Adrenal gland (tissue), 12 donors: ENCODE results near the gene KIAA1549. TPM values are rescaled to one million over a fixed set of nuclear protein-coding genes. Genes with fewer than 3 reads are reported as not detected.

Experiments
- DNase-seq, 7 donors: peaks; one replicate each; pipeline ENCODE4 v3.0.0-alpha.2; 2019 to 2020
- H3K27ac ChIP-seq, 5 donors: fragments of 200-600 bp; sonication (generic) in 4 of 5; 1 replicate in 3 of 5; 2 replicates in 2 of 5; pipeline versions ENCODE4 v1.5.1 to v1.8.0; 2016 to 2020; ENCODE audit warnings: mild to moderate bottlenecking in 1 of 5
- H3K27me3 ChIP-seq: fragments of 200-600 bp; 2 replicates; pipeline ENCODE4 v1.8.0; 2021
- H3K36me3 ChIP-seq, 2 donors: fragments of 200-600 bp; replicated peaks in 1 of 2; 1 replicate in 1 of 2; 2 replicates in 1 of 2; pipeline versions ENCODE4 v1.5.1 to v1.8.0; 2018 to 2022
- H3K4me1 ChIP-seq, 2 donors: fragments of 200-600 bp; replicated peaks in 1 of 2; 1 replicate in 1 of 2; 2 replicates in 1 of 2; pipeline versions ENCODE4 v1.5.1 to v1.8.0; 2018 to 2021
- H3K4me3 ChIP-seq, 4 donors: fragments of 200-600 bp; sonication (generic) in 3 of 4; one replicate each; pipeline ENCODE4 v1.5.1; 2016 to 2018
- H3K9me3 ChIP-seq, 3 donors: fragments of 200-600 bp; sonication (generic) in 1 of 3; replicated peaks in 1 of 3; 1 replicate in 2 of 3; 2 replicates in 1 of 3; pipeline versions ENCODE4 v1.5.1 to v1.8.0; 2016 to 2021
- CTCF ChIP-seq, 6 experiments: fragments of 450-650 bp in 4 of 6; fragments of 200-600 bp in 2 of 6; sonication (generic) in 1 of 6; IDR thresholded peaks; 1 replicate in 5 of 6; 2 replicates in 1 of 6; pipeline versions ENCODE4 v1.5.1 to v1.8.0; 2016 to 2021; ENCODE audit warnings: antibody characterized with exemption in 6 of 6, mild to moderate bottlenecking in 2 of 6, moderate library complexity in 1 of 6
- POLR2A ChIP-seq, 2 donors: fragments of 450-650 bp; IDR thresholded peaks; one replicate each; pipeline ENCODE4 v1.6.1; 2017; ENCODE audit warnings: antibody characterized with exemption in 2 of 2, mild to moderate bottlenecking in 2 of 2, moderate library complexity in 1 of 2
- WGBS, 4 donors: extraction: QIAGEN DNeasy Blood & Tissue Kit in 2 of 4; methylation state at CpG; one replicate each; pipeline versions ENCODE4 v1.1.5 to v1.1.7; 2013 to 2017; 5-methylcytosine and 5-hydroxymethylcytosine counted together
- intact Hi-C, 2 donors: fragments of 100-400 bp; cut with DNase I; formaldehyde crosslinking; loops; one replicate each; pipeline versions ENCODE4 v1.14.1 to v1.15.0; 2022 to 2023
- polyA plus RNA-seq, 3 donors: library from polyadenylated mRNA; stranded (reverse); fragments of 200-250 nt in 2 of 3; fragments of 350-450 nt in 1 of 3; fragmentation: Illumina TruSeq in 1 of 3; extraction: RNeasy Lipid Tissue Mini Kit (QIAGEN cat#74804) in 1 of 3; gene quantifications; one replicate each; pipeline ENCODE4 v1.2.3, GENCODE V29; 2013 to 2014
- total RNA-seq, 9 donors: library from RNA; depleted of rRNA in 4 of 9; stranded (reverse); fragments of >200 nt in 4 of 9; fragments of 120-200 nt in 1 of 9; fragmentation: NEBNext Ultra II Directional in 1 of 9; extraction: Animal tissue kit (Norgen Biotek cat#: 25700) in 1 of 9; gene quantifications; one replicate each; pipeline versions ENCODE4 v1.1.0 to v1.2.4, GENCODE V29; 2013 to 2023
- donor health status: healthy with polysubstance abuse.
- donor health status: Bipolar disorder and iron deficiency.
- donor health status: DM: yes; HTN: yes; CAD: no.
- donor health status: DM: no; HTN: no; CAD: no.
- donor health status: DM: no; HTN: no; CAD: no.
- donor health status: DM: yes; HTN: yes; CAD: no.

Gene KIAA1549
- total and polyA plus RNA-seq, 12 donors = 1.3 to 7.6 (median 3.7) TPM

- peak in 1 of 7 donors; percentile 14 for DNase-seq
- intact Hi-C loops = loop anchor here (5.0 to 10.0 kb wide), 2 partner anchors 92 to 185 kb away; partner anchors contain the start of gene KIAA1549 (in 1 of the 2)
- H3K27me3 ChIP-seq = no peaks in the 10 kb centered on the region
- no peaks in the 10 kb centered on the region for H3K9me3 ChIP-seq
- peaks cover 4 to 37% of the 10 kb centered on the region in 2 donors for H3K4me1 ChIP-seq
- H3K27ac ChIP-seq = no peak overlapping the region
- no peaks in the 10 kb centered on the region for H3K36me3 ChIP-seq
- no peak overlapping the region for H3K4me3 ChIP-seq
- whole genome bisulfite sequencing, 4 donors = 89 to 92% (median 89%) methylated on average over 12 of the region's 12 CpGs
- TF ChIP-seq POLR2A (IDR thresholded peaks at IDR 0.05) (no peak), CTCF (IDR thresholded peaks at IDR 0.05) (no peak)
Measured at GRCh38 chr7:138889582-138890498, 91.3 kb downstream of the KIAA1549 start.

- Histone ChIP-seq H3K36me3 (no peaks in the 10 kb centered on the region), H3K27me3 (no peaks in the 10 kb centered on the region), H3K4me3 (no peak overlapping the region), H3K9me3 (no peaks in the 10 kb centered on the region), H3K27ac (peak overlapping the region in 3 of 5 donors; percentile 23 to 61 (median 39)), H3K4me1 (peaks cover 4 to 37% of the 10 kb centered on the region in 2 donors)
- TF ChIP-seq POLR2A (IDR thresholded peaks at IDR 0.05) = no peak
- no peak for TF ChIP-seq CTCF (IDR thresholded peaks at IDR 0.05)
- WGBS, 4 donors = 52 to 67% (median 56%) methylated on average over 10 of the region's 10 CpGs
- peak in 3 of 7 donors; percentile 28 to 49 (median 32) for DNase-seq
- intact Hi-C loops = loop anchor here (10.0 kb wide), 1 partner anchor 187 kb away; no protein-coding TSS in a partner anchor
Measured at GRCh38 chr7:138887872-138888656, 93.1 kb downstream of the KIAA1549 start.

GRCh38 chr7:138887085-138887710 lies 94.0 kb downstream of the KIAA1549 start:
- H3K9me3 ChIP-seq = no peaks in the 10 kb centered on the region
- peaks cover 4 to 37% of the 10 kb centered on the region in 2 donors for H3K4me1 ChIP-seq
- peak overlapping the region in 3 of 5 donors; percentile 23 to 61 (median 39) for H3K27ac ChIP-seq
- H3K36me3 ChIP-seq = no peaks in the 10 kb centered on the region
- no peak overlapping the region for H3K4me3 ChIP-seq
- DNase-seq = peak in 1 of 7 donors; percentile 51
- intact Hi-C loops = loop anchor here (10.0 kb wide), 1 partner anchor 188 kb away; no protein-coding TSS in a partner anchor
- no peak for TF ChIP-seq CTCF (IDR thresholded peaks at IDR 0.05)
- no peak for TF ChIP-seq POLR2A (IDR thresholded peaks at IDR 0.05)
- WGBS, 4 donors = 70 to 82% (median 75%) methylated on average over 9 of the region's 9 CpGs
- no peaks in the 10 kb centered on the region for H3K27me3 ChIP-seq
